Kidney (tissue), 14 donors: Measurements from ENCODE around the gene SCN2A. TPM values are rescaled to one million over a fixed set of nuclear protein-coding genes. Genes with fewer than 3 reads are reported as not detected.

ENCODE experiments used
- DNase-seq, 5 donors: peaks; one replicate each; pipeline ENCODE4 v3.0.0-alpha.2; 2013 to 2020
- FAIRE-seq: peaks from 2 replicates; lab custom pipeline; 2012; peaks lifted over from hg19 to GRCh38; lab: Jason Lieb, UNC
- H3K27ac ChIP-seq, 2 donors: one replicate each; pipeline ENCODE4 v1.7.0; 2013; ENCODE audit warnings: low read depth in 2 of 2, low read length in 2 of 2, inconsistent platforms in 1 of 2
- H3K27me3 ChIP-seq: one replicate; pipeline ENCODE4 v1.7.1; 2013; ENCODE audit warnings: low read length, inconsistent platforms; ENCODE audit not compliant: control insufficient read depth, insufficient read depth
- H3K36me3 ChIP-seq, 3 donors: one replicate each; pipeline versions ENCODE4 v1.7.0 to v1.7.1; 2013; ENCODE audit warnings: low read length in 3 of 3, control low read depth in 1 of 3, inconsistent platforms in 1 of 3; ENCODE audit not compliant: insufficient read depth in 3 of 3, control insufficient read depth in 2 of 3
- H3K4me1 ChIP-seq, 3 donors: one replicate each; pipeline versions ENCODE4 v1.7.0 to v1.7.1; 2013; ENCODE audit warnings: low read length in 3 of 3, inconsistent platforms in 1 of 3, low read depth in 1 of 3; ENCODE audit not compliant: control insufficient read depth in 2 of 3, insufficient read depth in 2 of 3
- H3K4me3 ChIP-seq, 3 donors: one replicate each; pipeline versions ENCODE4 v1.7.0 to v1.8.1; 2013; ENCODE audit warnings: low read length in 3 of 3, control low read depth in 1 of 3, inconsistent platforms in 1 of 3
- H3K9ac ChIP-seq, 3 donors: one replicate each; pipeline versions ENCODE4 v1.7.0 to v1.7.1; 2013; ENCODE audit warnings: low read length in 3 of 3, control low read depth in 1 of 3, inconsistent platforms in 1 of 3
- H3K9me3 ChIP-seq, 3 donors: one replicate each; pipeline versions ENCODE4 v1.7.0 to v1.7.1; 2013; ENCODE audit warnings: low read length in 3 of 3, control low read depth in 1 of 3, inconsistent platforms in 1 of 3; ENCODE audit not compliant: control insufficient read depth in 2 of 3, insufficient read depth in 1 of 3
- CTCF ChIP-seq: IDR thresholded peaks from 3 replicates; pipeline ENCODE4 v1.5.1; 2012; ENCODE audit warnings: mild to moderate bottlenecking, moderate library complexity, borderline replicate concordance; ENCODE audit not compliant: insufficient read depth; ENCODE audit errors: extremely low read depth
- intact Hi-C: fragments of 100-400 bp; cut with DNase I; formaldehyde crosslinking; loops from one replicate; pipeline ENCODE4 v1.11.1; 2022
- polyA plus RNA-seq: library from polyadenylated mRNA; stranded (reverse); fragments of 350-450 nt; fragmentation: Illumina TruSeq; extraction: RNeasy Lipid Tissue Mini Kit (QIAGEN cat#74804); gene quantifications from one replicate; pipeline ENCODE4 v1.2.3, GENCODE V29; 2014; ENCODE audit warnings: low read depth, low replicate concordance; ENCODE audit not compliant: insufficient read depth
- total RNA-seq: library from RNA; stranded (reverse); fragmentation: NEBNext Ultra II Directional; extraction: Animal tissue kit (Norgen Biotek cat#: 25700); gene quantifications from one replicate; pipeline ENCODE4 v1.2.1, GENCODE V29; 2021
- donor health status: control.
- donor health status: control.
- donor health status: control.
- donor health status: control.
- donor health status: control.
- donor health status: DM: yes; HTN: yes; CAD: no.
- donor health status: Normal renal cell carcinoma (clear cell type).

Gene SCN2A
- total and polyA plus RNA-seq, 2 donors from 2014 or later, result 2.7 to 9.9 TPM

GRCh38 chr2:165227571-165227970, 11.6 kb upstream of the SCN2A start:
- no peak overlapping the region for H3K27ac ChIP-seq
- H3K9me3 ChIP-seq, result no peaks in the 10 kb centered on the region
- DNase-seq (no peak), FAIRE-seq (no peak)
- no peak for TF ChIP-seq CTCF
- H3K36me3 ChIP-seq, result no peaks in the 10 kb centered on the region
- H3K4me3 ChIP-seq, result no peak overlapping the region
- intact Hi-C loops, result no loop called here
- no peaks in the 10 kb centered on the region for H3K27me3 ChIP-seq
- no peak overlapping the region for H3K9ac ChIP-seq
- H3K4me1 ChIP-seq, result no peaks in the 10 kb centered on the region

GRCh38 chr2:165237056-165237455, 2.2 kb upstream of the SCN2A start:
- H3K27ac ChIP-seq, result no peak overlapping the region
- no peak overlapping the region for H3K4me3 ChIP-seq
- H3K4me1 ChIP-seq, result no peaks in the 10 kb centered on the region
- H3K27me3 ChIP-seq, result no peaks in the 10 kb centered on the region
- no peaks in the 10 kb centered on the region for H3K36me3 ChIP-seq
- H3K9ac ChIP-seq, result no peak overlapping the region
- intact Hi-C loops, result no loop called here
- H3K9me3 ChIP-seq, result no peaks in the 10 kb centered on the region
- DNase-seq, result no peak
- TF ChIP-seq CTCF, result no peak
- no peak for FAIRE-seq

GRCh38 chr2:165238295-165238694, 919 bp upstream of the SCN2A start:
- no peaks in the 10 kb centered on the region for H3K27me3 ChIP-seq
- no peak for TF ChIP-seq CTCF
- no peak overlapping the region for H3K27ac ChIP-seq
- intact Hi-C loops, result no loop called here
- FAIRE-seq (peak; percentile 27), DNase-seq (peak in 2 of 5 donors; percentile 43 to 60)
- H3K4me3 ChIP-seq, result no peak overlapping the region
- no peaks in the 10 kb centered on the region for H3K9me3 ChIP-seq
- H3K36me3 ChIP-seq, result no peaks in the 10 kb centered on the region
- H3K4me1 ChIP-seq, result no peaks in the 10 kb centered on the region
- no peak overlapping the region for H3K9ac ChIP-seq

GRCh38 chr2:165239856-165240515, 772 bp downstream of the SCN2A start:
- H3K27me3 ChIP-seq, result no peaks in the 10 kb centered on the region
- H3K27ac ChIP-seq, result no peak overlapping the region
- H3K36me3 ChIP-seq, result no peaks in the 10 kb centered on the region
- no peak for DNase-seq
- H3K4me1 ChIP-seq, result no peaks in the 10 kb centered on the region
- intact Hi-C loops, result no loop called here
- H3K9ac ChIP-seq, result no peak overlapping the region
- no peak for TF ChIP-seq CTCF
- H3K9me3 ChIP-seq, result no peaks in the 10 kb centered on the region
- H3K4me3 ChIP-seq, result no peak overlapping the region
- FAIRE-seq, result no peak
